NCI-H2081 treated with DMSO at 0.1 percent for 48 hours (cell line): ENCODE results near the gene PELI2.

ENCODE experiments used
- DNase-seq: peaks from one replicate; lab custom pipeline; 2025; lab: John Stamatoyannopoulos, UW

The PELI2 gene

DNA sequence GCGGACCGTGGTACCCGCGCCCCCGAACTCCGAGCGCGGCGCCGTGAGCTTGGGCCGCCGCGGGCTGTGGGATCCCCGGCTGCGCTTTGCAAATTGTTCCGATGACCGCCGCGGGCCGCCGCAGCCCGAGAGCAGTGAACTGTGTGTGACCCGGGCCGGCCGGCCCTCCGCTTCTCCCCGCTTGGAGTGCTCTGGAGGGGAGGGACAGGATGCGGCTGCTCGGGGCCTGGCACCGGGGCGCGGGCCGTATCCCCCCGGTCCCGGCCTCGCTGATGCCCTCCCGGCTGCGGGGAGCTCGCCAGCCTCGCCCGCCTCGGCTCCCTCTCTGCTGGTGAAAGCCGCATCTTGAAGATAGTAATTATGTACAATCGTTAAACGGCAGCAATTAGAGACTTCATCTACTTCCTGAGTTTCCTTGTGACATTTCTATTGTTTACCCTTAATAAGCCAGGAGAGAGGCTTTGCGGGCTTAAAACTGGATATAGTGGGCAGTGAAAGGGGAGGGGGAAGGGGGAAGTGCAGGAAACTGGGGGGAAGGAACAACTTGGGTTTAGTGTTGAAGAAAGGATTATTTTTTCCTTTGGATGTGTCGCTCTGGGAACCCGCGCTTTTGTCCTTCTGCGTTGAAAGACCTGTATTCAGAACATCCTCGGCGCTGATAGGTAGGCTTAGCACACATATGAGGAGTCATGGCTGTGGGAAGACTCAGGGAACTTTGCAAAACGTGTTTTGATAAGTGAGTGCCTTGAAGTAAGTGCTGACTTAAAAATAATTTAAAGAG is 1.2 kb downstream of the PELI2 start:
- DNase-seq, result no peak

- DNase-seq, result no peak
Observed at GRCh38 chr14:56120091-56120691, 2.0 kb downstream of the PELI2 start.

DNA sequence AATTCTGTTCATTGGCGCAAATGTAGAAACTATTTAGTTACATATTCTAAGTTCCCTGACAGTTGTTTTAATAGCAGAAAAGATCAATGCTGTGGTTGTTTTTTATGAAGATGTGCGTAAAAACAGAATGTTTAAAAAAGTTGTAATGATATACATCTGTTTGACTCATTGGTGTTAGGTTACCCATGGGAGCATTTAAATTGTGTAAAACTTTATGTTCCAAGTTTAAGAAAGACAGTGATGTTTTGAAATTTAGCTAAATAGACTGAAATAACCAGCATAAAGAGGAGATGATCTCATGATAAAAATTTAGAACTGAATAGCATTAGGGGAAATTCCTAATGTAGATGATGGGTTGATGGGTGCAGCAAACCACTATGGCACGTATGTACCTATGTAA is 3.6 kb downstream of the PELI2 start:
- no peak for DNase-seq

GRCh38 chr14:56122301-56122700 is 4.1 kb downstream of the PELI2 start:
- DNase-seq, result no peak

- no peak for DNase-seq
Observed at GRCh38 chr14:56124327-56124726, 6.1 kb downstream of the PELI2 start.

GRCh38 chr14:56125772-56126636 is 7.8 kb downstream of the PELI2 start:
- no peak for DNase-seq

DNA sequence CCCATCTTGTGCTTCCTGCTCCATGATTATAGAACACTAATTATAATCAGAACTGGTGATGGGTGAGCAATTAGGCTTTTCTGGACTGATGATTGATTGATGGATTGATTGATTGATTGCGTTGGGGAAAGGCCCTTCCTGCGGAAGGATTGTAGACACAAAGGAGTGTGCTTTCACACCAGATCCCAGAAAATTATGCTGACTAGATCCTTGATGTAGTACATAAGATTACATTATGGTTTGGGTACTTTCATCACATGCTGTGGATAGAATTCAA is 8.4 kb downstream of the PELI2 start:
- no peak for DNase-seq

GRCh38 chr14:56127156-56127555 is 8.9 kb downstream of the PELI2 start:
- DNase-seq, result no peak

DNA sequence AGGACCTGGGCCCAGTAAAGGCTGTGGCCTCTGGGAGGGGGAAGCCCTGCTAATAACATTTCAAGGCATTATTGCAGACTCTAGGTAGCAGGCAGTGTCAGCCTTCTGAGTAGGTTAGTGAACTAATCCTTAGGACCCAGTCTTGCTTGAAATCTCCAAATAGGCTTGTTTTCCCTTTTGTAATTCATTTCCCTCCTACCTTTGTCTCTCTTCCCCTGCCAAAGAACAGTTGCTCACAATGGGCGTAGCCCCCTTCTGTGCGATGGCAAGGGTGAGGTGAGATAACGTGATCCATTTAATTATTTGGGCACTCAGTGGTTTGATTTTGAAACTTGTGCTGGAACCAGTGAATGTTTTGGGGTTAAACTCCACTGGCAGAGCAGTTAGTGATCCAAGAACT is 10.9 kb downstream of the PELI2 start:
- DNase-seq, result no peak

- DNase-seq, result no peak
Observed at GRCh38 chr14:56129933-56130332, 11.7 kb downstream of the PELI2 start.

GRCh38 chr14:56131004-56131864 is 13.0 kb downstream of the PELI2 start:
- DNase-seq, result no peak

DNA sequence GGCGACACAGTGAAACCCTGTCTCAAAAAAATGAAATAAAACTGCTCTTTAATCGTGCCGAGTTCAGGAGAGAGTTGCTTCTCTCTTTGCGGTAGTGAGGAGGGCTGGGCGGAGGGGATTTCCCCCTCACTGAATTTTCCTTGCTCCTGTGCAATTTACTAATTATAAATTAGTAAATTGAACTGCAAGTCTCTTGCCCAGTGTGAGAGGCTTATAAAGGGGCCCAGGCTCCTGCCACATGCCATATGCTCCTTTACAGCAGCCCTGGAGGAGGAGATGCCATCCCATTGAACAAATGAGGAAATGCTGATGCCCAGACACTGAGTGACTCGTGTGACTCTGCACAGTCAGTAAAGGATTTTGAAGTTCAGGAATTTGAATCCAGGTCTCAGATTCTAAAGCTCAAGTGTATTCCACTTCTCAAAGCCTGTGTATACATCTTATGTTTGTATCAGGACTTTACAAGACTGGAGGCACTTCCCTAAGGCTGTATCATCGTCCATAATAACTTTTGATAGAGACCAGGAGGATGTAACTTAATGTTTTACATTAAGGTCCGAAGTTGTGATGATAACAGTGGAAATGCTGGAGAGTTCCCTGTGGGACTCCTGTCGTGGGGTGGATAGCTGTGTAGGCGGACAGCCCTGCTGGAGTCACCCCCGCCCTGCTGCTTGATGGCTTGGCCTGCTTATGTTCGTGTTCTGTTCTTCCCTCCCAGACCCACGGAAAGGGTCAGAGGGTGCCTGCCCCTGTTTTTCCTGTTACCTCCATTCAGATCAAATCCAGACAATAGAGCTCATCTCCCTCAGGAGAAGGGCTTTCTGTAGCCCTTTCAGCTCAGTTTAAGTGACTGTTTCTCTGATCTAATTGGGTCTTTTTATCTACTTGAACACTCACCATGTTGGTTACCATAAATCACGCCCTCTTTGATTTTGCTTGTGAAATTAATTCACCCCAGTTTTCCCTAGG is 13.9 kb downstream of the PELI2 start:
- no peak for DNase-seq

GRCh38 chr14:56133547-56133946 is 15.3 kb downstream of the PELI2 start:
- no peak for DNase-seq

GRCh38 chr14:56135001-56135400 is 16.8 kb downstream of the PELI2 start:
- no peak for DNase-seq

GRCh38 chr14:56135668-56136067 is 17.5 kb downstream of the PELI2 start:
- DNase-seq, result no peak

GRCh38 chr14:56136571-56137452 is 18.6 kb downstream of the PELI2 start:
- DNase-seq, result no peak

- DNase-seq, result no peak
Observed at GRCh38 chr14:56137453-56137807, 19.2 kb downstream of the PELI2 start.

DNA sequence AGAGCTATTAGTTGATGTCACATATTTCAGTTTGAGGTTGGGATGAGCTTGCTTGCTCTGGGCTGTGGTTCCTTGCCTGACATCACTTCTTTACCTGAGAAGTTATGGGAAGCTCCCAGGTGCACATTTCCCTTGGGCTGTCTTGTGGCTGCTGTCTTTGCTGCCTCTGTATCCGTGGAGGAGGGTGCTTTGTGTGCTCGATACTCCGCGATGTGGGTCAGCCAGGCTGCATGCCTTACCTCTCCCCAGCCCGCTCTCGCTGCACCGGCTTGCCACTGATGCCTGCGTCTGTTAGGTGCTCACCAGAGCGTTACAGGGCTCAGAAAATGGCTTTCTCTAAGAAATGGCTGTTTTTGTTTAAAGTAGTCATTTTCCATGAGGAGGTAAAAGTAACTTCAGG is 19.6 kb downstream of the PELI2 start:
- no peak for DNase-seq

- no peak for DNase-seq
Observed at GRCh38 chr14:56138928-56139327, 20.7 kb downstream of the PELI2 start.

DNA sequence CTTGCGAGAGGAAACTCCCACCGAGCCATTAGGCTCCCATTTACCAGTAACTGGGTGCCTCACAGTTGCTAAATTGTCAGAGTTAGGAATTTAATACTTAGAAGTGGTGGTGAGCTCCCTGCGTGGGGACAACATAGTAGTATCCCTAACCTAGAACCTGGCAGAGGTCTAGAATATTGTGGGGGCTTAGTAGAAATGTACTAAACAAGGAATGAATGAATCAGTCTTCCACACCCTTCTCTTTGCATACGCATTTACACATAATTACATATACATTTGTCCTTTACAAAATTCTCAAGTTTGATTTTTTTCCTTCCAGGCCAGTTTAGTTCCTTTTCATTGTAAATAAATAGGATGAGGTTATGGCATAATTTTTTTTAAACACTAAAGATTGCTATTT is 24.1 kb downstream of the PELI2 start:
- DNase-seq, result no peak
